Hepatocyte (in vitro differentiated cells): ENCODE results near the gene STX3. TPM values are rescaled to one million over a fixed set of nuclear protein-coding genes. Genes with fewer than 3 reads are reported as not detected.

Experiments
- DNase-seq: peaks from one replicate; pipeline ENCODE4 v3.0.0-alpha.2; 2016; ENCODE audit warnings: low spot score
- H2AFZ ChIP-seq: fragments of 200-600 bp; sonication (generic); 2 replicates; pipeline ENCODE4 v1.6.0; 2016; ENCODE audit warnings: antibody characterized with exemption, mild to moderate bottlenecking
- H3K27ac ChIP-seq: fragments of 200-600 bp; sonication (generic); 2 replicates; pipeline ENCODE4 v1.5.1; 2016; ENCODE audit warnings: mild to moderate bottlenecking
- H3K27me3 ChIP-seq: fragments of 200-600 bp; sonication (generic); 2 replicates; pipeline ENCODE4 v1.6.1; 2016
- H3K36me3 ChIP-seq: fragments of 200-600 bp; sonication (generic); replicated peaks from 2 replicates; pipeline ENCODE4 v1.5.1; 2016; ENCODE audit warnings: low read depth; ENCODE audit not compliant: insufficient read depth
- H3K4me1 ChIP-seq: fragments of 200-600 bp; sonication (generic); 2 replicates; pipeline ENCODE4 v1.5.1; 2016; ENCODE audit warnings: mild to moderate bottlenecking, moderate library complexity; ENCODE audit not compliant: insufficient read depth
- H3K4me2 ChIP-seq: fragments of 200-600 bp; sonication (generic); 2 replicates; pipeline ENCODE4 v1.6.0; 2016
- H3K4me3 ChIP-seq: fragments of 200-600 bp; sonication (generic); 2 replicates; pipeline ENCODE4 v1.5.1; 2016; ENCODE audit warnings: mild to moderate bottlenecking
- H3K79me2 ChIP-seq: fragments of 200-600 bp; sonication (generic); 2 replicates; pipeline ENCODE4 v1.6.0; 2017; ENCODE audit warnings: mild to moderate bottlenecking
- H3K9me2 ChIP-seq: fragments of 200-600 bp; sonication (generic); replicated peaks from 2 replicates; pipeline ENCODE4 v1.6.0; 2017; ENCODE audit warnings: mild to moderate bottlenecking; ENCODE audit not compliant: insufficient read depth
- H3K9me3 ChIP-seq: fragments of 200-600 bp; sonication (generic); 2 replicates; pipeline ENCODE4 v1.5.1; 2016; ENCODE audit warnings: low read depth, mild to moderate bottlenecking
- H4K20me1 ChIP-seq: fragments of 200-600 bp; sonication (generic); 2 replicates; pipeline ENCODE4 v1.6.0; 2016; ENCODE audit warnings: mild to moderate bottlenecking; ENCODE audit not compliant: insufficient read depth, poor library complexity, severe bottlenecking
- CTCF ChIP-seq: fragments of 200-600 bp; sonication (generic); IDR thresholded peaks from 2 replicates; pipeline ENCODE4 v1.5.1; 2016; ENCODE audit warnings: antibody characterized with exemption, mild to moderate bottlenecking; ENCODE audit not compliant: poor library complexity
- EZH2 ChIP-seq: fragments of 200-600 bp; sonication (generic); IDR thresholded peaks from 2 replicates; pipeline ENCODE4 v1.6.1; 2016; ENCODE audit warnings: antibody characterized with exemption, mild to moderate bottlenecking, borderline replicate concordance
- EZH2phosphoT487 ChIP-seq: fragments of 200-600 bp; sonication (generic); IDR thresholded peaks from one replicate; pipeline ENCODE4 v1.6.1; 2018; ENCODE audit warnings: antibody characterized with exemption, mild to moderate bottlenecking, low read depth, moderate library complexity; ENCODE audit not compliant: unreplicated experiment, severe bottlenecking
- WGBS: methylation state at CpG from one replicate; pipeline ENCODE4 v1.1.6; 2016; ENCODE audit warnings: low lambda C conversion rate; ENCODE audit errors: missing lambda C conversion rate; 5-methylcytosine and 5-hydroxymethylcytosine counted together
- polyA plus RNA-seq: library from polyadenylated mRNA; unstranded; fragments of >200 nt; fragmentation: Nextera tagmentation; extraction: Ambion mirVana; gene quantifications from 2 replicates; pipeline ENCODE4 v1.2.1, GENCODE V29; 2016
- total RNA-seq: library from RNA; depleted of rRNA; stranded (reverse); fragments of >200 nt; gene quantifications from 2 replicates; pipeline ENCODE4 v1.2.3, GENCODE V29; 2014

STX3 gene
- total and polyA plus RNA-seq, 2 experiments from 2014 or later: 73.1 to 140 TPM

- no peak overlapping the region for H3K4me3 ChIP-seq
- no peak overlapping the region for H2AFZ ChIP-seq
- peaks cover 7% of the 10 kb centered on the region for H3K79me2 ChIP-seq
- no peaks in the 10 kb centered on the region for H3K36me3 ChIP-seq
- H3K27ac ChIP-seq: no peak overlapping the region
- H3K4me2 ChIP-seq: no peak overlapping the region
- no peak for TF ChIP-seq EZH2
- TF ChIP-seq CTCF: no peak
- TF ChIP-seq EZH2phosphoT487: no peak
- peaks cover 12% of the 10 kb centered on the region for H3K4me1 ChIP-seq
- DNase-seq: no peak
- no peaks in the 10 kb centered on the region for H4K20me1 ChIP-seq
- no peaks in the 10 kb centered on the region for H3K9me3 ChIP-seq
- H3K27me3 ChIP-seq: no peaks in the 10 kb centered on the region
- no peaks in the 10 kb centered on the region for H3K9me2 ChIP-seq
- 94% methylated on average over 2 of the region's 2 CpGs for WGBS
Observed at GRCh38 chr11:59804061-59804460, 48.9 kb downstream of the STX3 start.

GRCh38 chr11:59807047-59807610, 52.0 kb downstream of the STX3 start:
- 96% methylated on average over 1 of the region's 1 CpG for WGBS
- no peaks in the 10 kb centered on the region for H4K20me1 ChIP-seq
- no peak overlapping the region for H3K4me3 ChIP-seq
- H3K27me3 ChIP-seq: no peaks in the 10 kb centered on the region
- peaks cover 8% of the 10 kb centered on the region for H3K4me1 ChIP-seq
- no peaks in the 10 kb centered on the region for H3K9me2 ChIP-seq
- no peaks in the 10 kb centered on the region for H3K36me3 ChIP-seq
- H2AFZ ChIP-seq: no peak overlapping the region
- peak; percentile 16 for DNase-seq
- no peak overlapping the region for H3K4me2 ChIP-seq
- no peak for TF ChIP-seq EZH2phosphoT487
- TF ChIP-seq CTCF: no peak
- TF ChIP-seq EZH2: no peak
- H3K9me3 ChIP-seq: no peaks in the 10 kb centered on the region
- peak overlapping the region; percentile 25 for H3K27ac ChIP-seq
- H3K79me2 ChIP-seq: peaks cover 11% of the 10 kb centered on the region

- H3K4me2 ChIP-seq: peak within 1 kb of the TSS; percentile 91
- H3K4me1 ChIP-seq: peaks cover 8% of the 10 kb centered on the region
- H2AFZ ChIP-seq: peak within 1 kb of the TSS; percentile 97
- H4K20me1 ChIP-seq: no peaks in the 10 kb centered on the region
- H3K36me3 ChIP-seq: no peaks in the 10 kb centered on the region
- H3K79me2 ChIP-seq: peaks cover 11% of the 10 kb centered on the region
- H3K27ac ChIP-seq: peak within 1 kb of the TSS; percentile 84
- H3K4me3 ChIP-seq: peak within 1 kb of the TSS; percentile 73
- under 1% methylated on average over 54 of the region's 54 CpGs for WGBS
- no peaks in the 10 kb centered on the region for H3K27me3 ChIP-seq
- TF ChIP-seq CTCF: peak; percentile 41
- TF ChIP-seq EZH2phosphoT487: no peak
- TF ChIP-seq EZH2: no peak
- H3K9me3 ChIP-seq: no peaks in the 10 kb centered on the region
- peak; percentile 95 for DNase-seq
- no peaks in the 10 kb centered on the region for H3K9me2 ChIP-seq
Observed at GRCh38 chr11:59810189-59810910, 55.2 kb downstream of the STX3 start, which contains the start of gene MRPL16. Gene MRPL16 (minus strand): TSS chr11:59810778. CDS start chr11:59810658, 120 bp downstream.
